Transverse colon (tissue), 4 donors: ENCODE data around the gene TTC16.

Experiments
- CTCF ChIP-seq, 5 experiments: fragments of 200-600 bp in 3 of 5; fragments of 450-650 bp in 2 of 5; sonication (generic) in 3 of 5; IDR thresholded peaks; 1 replicate in 2 of 5; 2 replicates in 3 of 5; pipeline ENCODE4 v1.5.1; 2016 to 2017; ENCODE audit warnings: antibody characterized with exemption in 5 of 5, inconsistent platforms in 3 of 5, mild to moderate bottlenecking in 2 of 5, moderate library complexity in 1 of 5
- POLR2A ChIP-seq: fragments of 450-650 bp; IDR thresholded peaks from one replicate; pipeline ENCODE4 v1.6.1; 2016; ENCODE audit warnings: antibody characterized with exemption, mild to moderate bottlenecking, moderate library complexity
- POLR2AphosphoS5 ChIP-seq, 3 donors: sonication (generic); formaldehyde crosslinking; IDR thresholded peaks; one replicate each; pipeline ENCODE4 v1.6.1; 2016; ENCODE audit warnings: antibody characterized with exemption in 3 of 3

DNA sequence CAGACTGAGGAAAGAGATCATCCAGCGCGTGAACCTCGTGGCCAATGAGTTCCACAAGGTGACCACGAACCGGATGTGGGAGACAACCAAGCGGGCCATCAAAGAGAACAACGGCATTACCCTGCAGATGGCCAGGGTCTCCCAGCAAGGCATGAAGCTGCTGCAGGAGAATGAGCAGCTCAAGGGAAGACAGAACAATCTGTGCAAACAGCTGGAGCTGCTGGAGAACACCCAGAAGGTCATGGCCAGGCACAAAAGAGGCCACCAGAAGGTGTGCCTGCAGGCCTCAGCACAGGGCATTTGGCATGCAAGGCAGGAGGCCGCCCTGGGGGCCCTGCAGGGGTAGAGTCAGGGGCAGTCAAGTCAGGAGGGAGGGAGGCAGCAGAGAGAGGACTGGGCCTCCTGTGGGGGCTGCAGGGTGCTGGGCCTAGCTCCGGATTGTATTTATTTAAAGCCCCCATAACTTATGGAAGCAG lies 4.6 kb upstream of the TTC16 start:
- TF ChIP-seq CTCF (IDR thresholded peaks at IDR 0.05): no peak
- TF ChIP-seq POLR2A: no peak
- TF ChIP-seq POLR2AphosphoS5 (IDR thresholded peaks at IDR 0.05): no peak
